GM12878 (cell line): ENCODE data around the gene PBRM1. TPM values are rescaled to one million over a fixed set of nuclear protein-coding genes. Genes with fewer than 3 reads are reported as not detected.

Experiments used
- CBFB ChIP-seq: IDR thresholded peaks from 2 replicates; pipeline ENCODE4 v1.6.1; 2016; ENCODE audit warnings: antibody characterized with exemption, low read depth
- E4F1 ChIP-seq: fragments of 450-650 bp; IDR thresholded peaks from 2 replicates; pipeline ENCODE4 v1.6.1; 2018; ENCODE audit warnings: borderline replicate concordance, mild to moderate bottlenecking; ENCODE audit not compliant: partially characterized antibody
- GABPA ChIP-seq: IDR thresholded peaks from 2 replicates; pipeline ENCODE4 v1.6.1; 2014; ENCODE audit warnings: antibody characterized with exemption, low read depth, mild to moderate bottlenecking, inconsistent platforms
- GATAD2B ChIP-seq: fragments of 450-650 bp; conservative IDR thresholded peaks from 2 replicates; pipeline ENCODE4 v1.6.1; 2017; ENCODE audit warnings: low read depth, mild to moderate bottlenecking, moderate library complexity
- HDAC6 ChIP-seq: fragments of 200-600 bp; sonication (generic); IDR thresholded peaks from one replicate; pipeline ENCODE4 v1.8.0; 2017; ENCODE audit warnings: antibody characterized with exemption; ENCODE audit not compliant: unreplicated experiment
- JUNB ChIP-seq: IDR thresholded peaks from 2 replicates; pipeline ENCODE4 v1.6.1; 2016; ENCODE audit warnings: antibody characterized with exemption, mild to moderate bottlenecking
- MLLT1 ChIP-seq: fragments of 450-650 bp; IDR thresholded peaks from 2 replicates; pipeline ENCODE4 v1.6.1; 2016; ENCODE audit warnings: mild to moderate bottlenecking
- MTA2 ChIP-seq: fragments of 450-650 bp; IDR thresholded peaks from 2 replicates; pipeline ENCODE4 v1.6.1; 2016; ENCODE audit warnings: low read depth, mild to moderate bottlenecking, moderate library complexity
- MTA3 ChIP-seq: IDR thresholded peaks from 2 replicates; pipeline ENCODE4 v1.6.1; 2012; ENCODE audit warnings: low read length, inconsistent platforms, borderline replicate concordance
- MYB ChIP-seq: fragments of 150-350 bp; IDR thresholded peaks from 2 replicates; pipeline ENCODE4 v1.6.1; 2014; ENCODE audit warnings: mild to moderate bottlenecking, low read depth, low read length, borderline replicate concordance
- NBN ChIP-seq: fragments of 450-650 bp; IDR thresholded peaks from 2 replicates; pipeline ENCODE4 v1.6.1; 2016
- NFYA ChIP-seq: IDR thresholded peaks from 2 replicates; pipeline ENCODE4 v1.6.1; 2011; ENCODE audit warnings: low read depth, mild to moderate bottlenecking, low read length, improper control_type of control experiment, borderline replicate concordance
- PML ChIP-seq: IDR thresholded peaks from 2 replicates; pipeline ENCODE4 v1.6.1; 2012; ENCODE audit warnings: low read length, inconsistent platforms
- RAD51 ChIP-seq: fragments of 450-650 bp; IDR thresholded peaks from 2 replicates; pipeline ENCODE4 v1.6.1; 2016; ENCODE audit warnings: moderate library complexity, mild to moderate bottlenecking, inconsistent platforms
- RBBP5 ChIP-seq: fragments of 200-600 bp; sonication (generic); conservative IDR thresholded peaks from 2 replicates; pipeline ENCODE4 v1.6.1; 2016
- SIX5 ChIP-seq: IDR thresholded peaks from 2 replicates; pipeline ENCODE4 v1.6.1; 2011; ENCODE audit warnings: mild to moderate bottlenecking, low read depth, low read length, moderate library complexity; ENCODE audit not compliant: severe bottlenecking
- SMC3 ChIP-seq: IDR thresholded peaks from 2 replicates; pipeline ENCODE4 v1.6.1; 2011; ENCODE audit warnings: low read length, improper control_type of control experiment, borderline replicate concordance
- SPI1 ChIP-seq: IDR thresholded peaks from 2 replicates; pipeline ENCODE4 v1.6.1; 2011; ENCODE audit warnings: low read depth, mild to moderate bottlenecking, low read length, moderate library complexity, borderline replicate concordance; ENCODE audit not compliant: insufficient read depth
- WRNIP1 ChIP-seq: IDR thresholded peaks from 2 replicates; pipeline ENCODE4 v1.6.1; 2011; ENCODE audit warnings: low read depth, low read length, improper control_type of control experiment, borderline replicate concordance
- ZBTB33 ChIP-seq: fragments of 450-650 bp; IDR thresholded peaks from 2 replicates; pipeline ENCODE4 v1.6.1; 2017; ENCODE audit warnings: mild to moderate bottlenecking
- ZBTB4 ChIP-seq: fragments of 450-650 bp; formaldehyde crosslinking; IDR thresholded peaks from 2 replicates; pipeline ENCODE4 v1.4.0; 2022; ENCODE audit warnings: mild to moderate bottlenecking, moderate library complexity
- ZNF217 ChIP-seq: fragments of 450-650 bp; IDR thresholded peaks from 2 replicates; pipeline ENCODE4 v1.6.1; 2017; ENCODE audit warnings: antibody characterized with exemption, mild to moderate bottlenecking
- polyA plus RNA-seq, 11 experiments: library from polyadenylated mRNA; depleted of rRNA in 4 of 11; unstranded in 6 of 11; stranded (reverse) in 5 of 11; fragments of >200 nt; fragmentation: Nextera tagmentation in 4 of 11; fragmentation: Illumina TruSeq in 1 of 11; extraction: Ambion mirVana in 4 of 11; extraction: Trizol in 1 of 11; gene quantifications; 1 replicate in 1 of 11; 2 replicates in 10 of 11; pipeline versions ENCODE4 v1.2.1 to v1.2.3, GENCODE V29; 2011 to 2016; ENCODE audit warnings: inconsistent platforms in 2 of 11, missing spikeins in 2 of 11, low read depth in 1 of 11
- total RNA-seq, 4 experiments: library from RNA; depleted of rRNA in 3 of 4; stranded (reverse); fragments of >200 nt in 3 of 4; fragmentation: Illumina TruSeq in 1 of 4; extraction: Trizol in 1 of 4; gene quantifications; 2 replicates each; pipeline versions ENCODE4 v1.2.1 to v1.2.3, GENCODE V29; 2013 to 2021

The PBRM1 gene
- total and polyA plus RNA-seq, 10 of the 15 experiments (the other 5 are each of a cell fraction or from before 2014, with no cell fraction given): 8.9 to 88.9 (median 39.3) TPM

- no peak for TF ChIP-seq ZBTB4 (CRISPR knock-in tag)
- no peak for TF ChIP-seq SPI1
- no peak for TF ChIP-seq PML
- 0 out of 2 replicates have a peak, but pooled peaks have one; percentile 36 for TF ChIP-seq GATAD2B
- no peak for TF ChIP-seq GABPA
- no peak for TF ChIP-seq ZBTB33
- TF ChIP-seq HDAC6: no peak
- TF ChIP-seq SIX5: no peak
- TF ChIP-seq MTA2: peak; percentile 69
- no peak for TF ChIP-seq NBN
- no peak for TF ChIP-seq SMC3
- TF ChIP-seq MLLT1: peak; percentile 88
- peak; percentile 85 for TF ChIP-seq JUNB
- TF ChIP-seq E4F1: no peak
- TF ChIP-seq NFYA: no peak
- no peak for TF ChIP-seq MYB
- TF ChIP-seq RAD51: no peak
- peak; percentile 93 for TF ChIP-seq CBFB
- TF ChIP-seq RBBP5: no peak
- TF ChIP-seq MTA3: 0 out of 2 replicates have a peak, but pooled peaks have one; percentile 80
- TF ChIP-seq ZNF217: peak; percentile 63; the same call in 1 of the 2 replicates
- TF ChIP-seq WRNIP1: no peak
These were observed 14.8 kb downstream of the PBRM1 start (continued) for GRCh38 chr3:52670621-52671521.
